K562 (cell line): Measurements from ENCODE around the gene CCDC78. TPM values are rescaled to one million over a fixed set of nuclear protein-coding genes. Genes with fewer than 3 reads are reported as not detected.
A peak's percentile ranks its signal among the peaks of the same experiment; 100 is the strongest.

ENCODE experiments used
- ADNP ChIP-seq: fragments of 200-800 bp; sonication (Bioruptor generic); IDR thresholded peaks from 2 replicates; pipeline ENCODE4 v1.6.1; 2016; ENCODE audit warnings: missing genetic modification characterization, missing compliant biosample characterization
- AFF1 ChIP-seq, 2 experiments: fragments of 450-650 bp; IDR thresholded peaks; 2 replicates each; pipeline ENCODE4 v1.6.1; 2018; ENCODE audit warnings: mild to moderate bottlenecking in 2 of 2, low read depth in 1 of 2; ENCODE audit not compliant: partially characterized antibody in 2 of 2
- CCNT2 ChIP-seq: IDR thresholded peaks from 2 replicates; pipeline ENCODE4 v1.6.1; 2011; ENCODE audit warnings: borderline replicate concordance, low read depth, mild to moderate bottlenecking, moderate library complexity, mixed read lengths, low read length; ENCODE audit not compliant: insufficient read length; ENCODE audit errors: extremely low read depth
- E2F5 ChIP-seq: sonication (generic); formaldehyde crosslinking; IDR thresholded peaks from 2 replicates; pipeline ENCODE4 v1.8.0; 2022; ENCODE audit warnings: mild to moderate bottlenecking, missing genetic modification reagents
- IRF1 ChIP-seq: sonication (generic); formaldehyde crosslinking; IDR thresholded peaks from 2 replicates; pipeline ENCODE4 v1.8.0; 2022; ENCODE audit warnings: missing genetic modification reagents, mild to moderate bottlenecking, borderline replicate concordance
- KLF16 ChIP-seq: IDR thresholded peaks from 2 replicates; pipeline ENCODE4 v1.6.1; 2016; ENCODE audit warnings: antibody characterized with exemption
- NFE2 ChIP-seq: IDR thresholded peaks from 2 replicates; pipeline ENCODE4 v1.6.1; 2014; ENCODE audit warnings: antibody characterized with exemption, low read depth
- NR1H2 ChIP-seq: sonication (generic); formaldehyde crosslinking; IDR thresholded peaks from 2 replicates; pipeline ENCODE4 v1.4.0; 2020; ENCODE audit warnings: mild to moderate bottlenecking, missing genetic modification reagents
- PKNOX1 ChIP-seq: fragments of 450-650 bp; IDR thresholded peaks from 2 replicates; pipeline ENCODE4 v1.6.1; 2016
- PTTG1 ChIP-seq: fragments of 450-650 bp; IDR thresholded peaks from 2 replicates; pipeline ENCODE4 v1.6.1; 2016; ENCODE audit warnings: low read depth, mild to moderate bottlenecking, missing genetic modification characterization, missing compliant biosample characterization
- RBFOX2 ChIP-seq: fragments of 200-400 bp; formaldehyde crosslinking; IDR thresholded peaks from 2 replicates; pipeline ENCODE4 v1.6.1; 2017; ENCODE audit warnings: low read depth, mild to moderate bottlenecking, low read length, moderate library complexity
- SMAD2 ChIP-seq: fragments of 150-350 bp; IDR thresholded peaks from 2 replicates; pipeline ENCODE4 v1.6.1; 2014; ENCODE audit warnings: low read depth, mild to moderate bottlenecking, low read length
- STAT5B ChIP-seq: fragments of 250-450 bp; sonication (Bioruptor Pico); IDR thresholded peaks from 2 replicates; pipeline ENCODE4 v1.8.0; 2021; ENCODE audit warnings: mild to moderate bottlenecking, inconsistent platforms
- TEAD1 ChIP-seq, 2 experiments: fragments of 450-650 bp in 1 of 2; sonication (generic) in 1 of 2; formaldehyde crosslinking; IDR thresholded peaks; 2 replicates each; pipeline versions ENCODE4 v1.4.0 to v1.8.0; 2020 to 2022; ENCODE audit warnings: mild to moderate bottlenecking in 2 of 2, missing genetic modification reagents in 1 of 2
- THAP7 ChIP-seq: fragments of 250-450 bp; sonication (Bioruptor Pico); IDR thresholded peaks from 2 replicates; pipeline ENCODE4 v1.5.0; 2021
- ZFPM2 ChIP-seq: fragments of 250-450 bp; sonication (Bioruptor Pico); IDR thresholded peaks from 2 replicates; pipeline ENCODE4 v1.5.1; 2022; ENCODE audit warnings: mild to moderate bottlenecking
- ZFX ChIP-seq: sonication (generic); formaldehyde crosslinking; IDR thresholded peaks from 2 replicates; pipeline ENCODE4 v1.8.0; 2022; ENCODE audit warnings: mild to moderate bottlenecking, missing genetic modification reagents, moderate library complexity
- ZNF184 ChIP-seq: sonication (generic); formaldehyde crosslinking; IDR thresholded peaks from 2 replicates; pipeline ENCODE4 v1.5.0; 2020; ENCODE audit warnings: missing genetic modification reagents
- ZNF197 ChIP-seq: fragments of 200-800 bp; sonication (Bioruptor generic); IDR thresholded peaks from 2 replicates; pipeline ENCODE4 v1.6.1; 2016; ENCODE audit warnings: low read depth, missing genetic modification characterization, missing compliant biosample characterization
- ZNF232 ChIP-seq: sonication (generic); formaldehyde crosslinking; IDR thresholded peaks from 2 replicates; pipeline ENCODE4 v1.8.0; 2022; ENCODE audit warnings: mild to moderate bottlenecking, missing genetic modification reagents
- ZNF764 ChIP-seq: fragments of 250-450 bp; sonication (Bioruptor Pico); IDR thresholded peaks from 2 replicates; pipeline ENCODE4 v1.4.0; 2020; ENCODE audit warnings: low read depth, mild to moderate bottlenecking, moderate library complexity
- polyA plus RNA-seq, 8 experiments: library from polyadenylated mRNA; depleted of rRNA in 4 of 8; stranded (reverse) in 5 of 8; unstranded in 3 of 8; fragments of >200 nt; fragmentation: Nextera tagmentation in 2 of 8; fragmentation: Illumina TruSeq in 1 of 8; extraction: Ambion mirVana in 2 of 8; extraction: Trizol in 1 of 8; gene quantifications; 2 replicates each; pipeline versions ENCODE4 v1.2.1 to v1.2.3, GENCODE V29; 2011 to 2014; ENCODE audit warnings: inconsistent platforms in 1 of 8, missing spikeins in 1 of 8
- total RNA-seq, 7 experiments: library from RNA; depleted of rRNA in 6 of 7; stranded (reverse); fragments of >200 nt in 6 of 7; fragmentation: Illumina TruSeq in 2 of 7; extraction: Trizol in 2 of 7; gene quantifications; 2 replicates each; pipeline versions ENCODE4 v1.2.1 to v1.2.3, GENCODE V29; 2011 to 2021; ENCODE audit warnings: low replicate concordance in 1 of 7

Gene CCDC78
- total and polyA plus RNA-seq, 9 of the 15 experiments (the other 6 are each of a cell fraction or from before 2014, with no cell fraction given) = 0.24 to 17.7 (median 2.9) TPM

GRCh38 chr16:680967-681745, 45.1 kb downstream of the CCDC78 start (continued):
- TF ChIP-seq AFF1 (IDR thresholded peaks at IDR 0.05; ENCODE audit: low read depth in 1 of 2, partially characterized antibody in 2 of 2) (no peak), E2F5 (CRISPR knock-in tag) (no peak; the same call in 1 of the 2 replicates), RBFOX2 (peak; percentile 55), NR1H2 (CRISPR knock-in tag) (no peak), ZNF232 (no peak), THAP7 (CRISPR knock-in tag) (no peak), ZNF197 (CRISPR knock-in tag) (no peak), ZNF764 (CRISPR knock-in tag) (no peak), ZFPM2 (CRISPR knock-in tag) (no peak), SMAD2 (no peak), PKNOX1 (no peak), CCNT2 (no peak), ZNF184 (no peak), NFE2 (no peak), IRF1 (CRISPR knock-in tag) (no peak), ZFX (CRISPR knock-in tag) (no peak; the same call in 1 of the 2 replicates), TEAD1 (CRISPR knock-in tag; IDR thresholded peaks at IDR 0.05) (peak in 1 of 2 experiments; percentile 24; a peak in 1 of 4 replicates), STAT5B (CRISPR knock-in tag) (no peak), ADNP (tag) (no peak), KLF16 (no peak), PTTG1 (tag) (no peak)
